H1 (cell line): ENCODE measurements around the gene SIGLEC11. TPM values are rescaled to one million over a fixed set of nuclear protein-coding genes. Genes with fewer than 3 reads are reported as not detected.

Experiments used
- CTCF ChIA-PET: fragments of 300-600 bp; sonication (Branson Sonifier 250); formaldehyde crosslinking; loops from one replicate; lab custom pipeline; 2021; ENCODE audit not compliant: partially characterized antibody; lab: Charles Lee
- POLR2A ChIA-PET: fragments of 300-600 bp; sonication (Branson Sonifier 250); formaldehyde crosslinking; loops from one replicate; lab custom pipeline; 2021; ENCODE audit warnings: inconsistent platforms; ENCODE audit not compliant: partially characterized antibody; lab: Charles Lee
- DNase-seq, 2 experiments: peaks; one replicate each; pipeline versions ENCODE4 v3.0.0 to v3.0.0-alpha.2; 2010 to 2022; ENCODE audit warnings: low spot score in 2 of 2, low read depth in 1 of 2, mixed read lengths in 1 of 2
- FAIRE-seq: peaks from 2 replicates; lab custom pipeline; 2011; peaks lifted over from hg19 to GRCh38; lab: Jason Lieb, UNC
- H2AFZ ChIP-seq: 2 replicates; pipeline ENCODE4 v1.8.1; 2012; ENCODE audit warnings: low read length, inconsistent platforms
- H2AK5ac ChIP-seq: 2 replicates; pipeline ENCODE4 v1.6.1; 2013; ENCODE audit warnings: low read depth, low read length
- H2BK120ac ChIP-seq: replicated peaks from 2 replicates; pipeline ENCODE3; 2013; ENCODE audit warnings: low read depth, low read length, inconsistent platforms
- H2BK12ac ChIP-seq: 2 replicates; pipeline ENCODE4 v1.6.1; 2013; ENCODE audit warnings: low read depth, low read length
- H2BK15ac ChIP-seq: 2 replicates; pipeline ENCODE4 v1.6.1; 2013; ENCODE audit warnings: low read length
- H2BK20ac ChIP-seq: 2 replicates; pipeline ENCODE4 v1.6.1; 2013; ENCODE audit warnings: low read length
- H2BK5ac ChIP-seq: 2 replicates; pipeline ENCODE4 v1.6.1; 2013; ENCODE audit warnings: low read depth, low read length
- H3K14ac ChIP-seq: 2 replicates; pipeline ENCODE4 v1.6.1; 2013; ENCODE audit warnings: inconsistent platforms; ENCODE audit not compliant: insufficient read length
- H3K18ac ChIP-seq: 2 replicates; pipeline ENCODE4 v1.6.1; 2013; ENCODE audit warnings: low read length; ENCODE audit errors: extremely low read depth
- H3K23ac ChIP-seq: 2 replicates; pipeline ENCODE4 v1.6.1; 2013; ENCODE audit warnings: inconsistent platforms; ENCODE audit not compliant: insufficient read length
- H3K23me2 ChIP-seq: 2 replicates; pipeline ENCODE4 v1.6.1; 2013; ENCODE audit warnings: low read depth, low read length
- H3K27ac ChIP-seq: 2 replicates; pipeline ENCODE4 v1.6.1; 2011; ENCODE audit warnings: low read depth, low read length, inconsistent platforms
- H3K27me3 ChIP-seq, 4 experiments: replicated peaks in 1 of 4; 1 replicate in 1 of 4; 2 replicates in 3 of 4; pipeline versions ENCODE4 v1.6.1 to v1.8.1; 2011 to 2013; ENCODE audit warnings: low read length in 3 of 4, mild to moderate bottlenecking in 3 of 4, inconsistent platforms in 2 of 4, mixed read lengths in 2 of 4, moderate library complexity in 1 of 4; ENCODE audit not compliant: control insufficient read depth in 3 of 4, insufficient read depth in 3 of 4; ENCODE audit errors: extremely low read depth in 1 of 4
- H3K36me3 ChIP-seq, 4 experiments: 2 replicates each; pipeline versions ENCODE4 v1.6.1 to v1.8.1; 2011 to 2013; ENCODE audit warnings: mild to moderate bottlenecking in 4 of 4, low read length in 3 of 4, moderate library complexity in 2 of 4, control low read depth in 1 of 4, inconsistent platforms in 1 of 4; ENCODE audit not compliant: insufficient read depth in 4 of 4, control insufficient read depth in 2 of 4
- H3K4ac ChIP-seq: replicated peaks from 2 replicates; pipeline ENCODE3; 2013; ENCODE audit warnings: low read length, low read depth, mixed read lengths, inconsistent platforms; ENCODE audit not compliant: insufficient read length
- H3K4me1 ChIP-seq, 4 experiments: replicated peaks in 1 of 4; 1 replicate in 1 of 4; 2 replicates in 3 of 4; pipeline versions ENCODE4 v1.6.1 to v1.8.1; 2011 to 2013; ENCODE audit warnings: low read length in 3 of 4, inconsistent platforms in 2 of 4, mixed read lengths in 1 of 4; ENCODE audit not compliant: insufficient read depth in 4 of 4, control insufficient read depth in 3 of 4
- H3K4me2 ChIP-seq, 2 experiments: 2 replicates each; pipeline versions ENCODE4 v1.6.1 to v1.8.1; 2011 to 2013; ENCODE audit warnings: low read depth in 2 of 2, low read length in 2 of 2, control low read depth in 1 of 2, inconsistent platforms in 1 of 2, mild to moderate bottlenecking in 1 of 2; ENCODE audit not compliant: insufficient read depth in 1 of 2
- H3K4me3 ChIP-seq, 4 experiments: fragments of 200-600, 300-600 bp in 1 of 4; sonication (generic), shearing (Covaris generic), sonication (Bioruptor Twin) in 1 of 4; 2 replicates each; pipeline versions ENCODE4 v1.5.1 to v1.8.1; 2011 to 2016; ENCODE audit warnings: low read length in 4 of 4, low read depth in 3 of 4, control low read depth in 2 of 4, inconsistent platforms in 2 of 4, mild to moderate bottlenecking in 2 of 4, mixed read lengths in 1 of 4, moderate library complexity in 1 of 4; ENCODE audit not compliant: insufficient read depth in 2 of 4; ENCODE audit errors: extremely low read depth in 1 of 4
- H3K56ac ChIP-seq: replicated peaks from 2 replicates; pipeline ENCODE3; 2013; ENCODE audit warnings: low read depth, mild to moderate bottlenecking, mixed read lengths, low read length, inconsistent platforms; ENCODE audit not compliant: insufficient read length
- H3K79me1 ChIP-seq: 2 replicates; pipeline ENCODE4 v1.6.1; 2013; ENCODE audit warnings: low read depth, low read length, control low read depth
- H3K79me2 ChIP-seq, 2 experiments: 2 replicates each; pipeline versions ENCODE4 v1.6.1 to v1.8.1; 2012 to 2013; ENCODE audit warnings: low read length in 2 of 2, mild to moderate bottlenecking in 2 of 2, inconsistent platforms in 1 of 2; ENCODE audit not compliant: insufficient read depth in 2 of 2, control insufficient read depth in 1 of 2
- H3K9ac ChIP-seq, 4 experiments: replicated peaks in 1 of 4; 1 replicate in 1 of 4; 2 replicates in 3 of 4; pipeline versions ENCODE4 v1.6.1 to v1.8.1; 2011 to 2013; ENCODE audit warnings: low read depth in 3 of 4, low read length in 3 of 4, control low read depth in 2 of 4, mild to moderate bottlenecking in 2 of 4, moderate library complexity in 2 of 4, inconsistent platforms in 1 of 4; ENCODE audit errors: extremely low read depth in 1 of 4
- H3K9me3 ChIP-seq, 2 experiments: 2 replicates each; pipeline versions ENCODE4 v1.6.1 to v1.8.1; 2012 to 2013; ENCODE audit warnings: mild to moderate bottlenecking in 2 of 2, moderate library complexity in 2 of 2, control low read depth in 1 of 2, inconsistent platforms in 1 of 2, low read depth in 1 of 2, low read length in 1 of 2, mixed read lengths in 1 of 2; ENCODE audit not compliant: insufficient read depth in 2 of 2
- H4K20me1 ChIP-seq, 2 experiments: replicated peaks in 1 of 2; 2 replicates each; pipeline versions ENCODE3 to v1.8.1; 2011 to 2013; ENCODE audit warnings: inconsistent platforms in 2 of 2, low read length in 2 of 2, mild to moderate bottlenecking in 1 of 2; ENCODE audit not compliant: insufficient read depth in 2 of 2, control insufficient read depth in 1 of 2
- H4K5ac ChIP-seq: 2 replicates; pipeline ENCODE4 v1.6.1; 2013; ENCODE audit warnings: low read length, low read depth, mixed read lengths, inconsistent platforms; ENCODE audit not compliant: insufficient read length
- H4K8ac ChIP-seq: 2 replicates; pipeline ENCODE4 v1.8.0; 2013; ENCODE audit warnings: mild to moderate bottlenecking, moderate library complexity, low read length, inconsistent platforms; ENCODE audit not compliant: insufficient read depth; ENCODE audit errors: extremely low read depth
- H4K91ac ChIP-seq: replicated peaks from 2 replicates; pipeline ENCODE3; 2013; ENCODE audit warnings: low read length, mixed read lengths, inconsistent platforms; ENCODE audit not compliant: insufficient read length
- CHD1 ChIP-seq: IDR thresholded peaks from 2 replicates; pipeline ENCODE4 v1.6.1; 2012; ENCODE audit warnings: low read depth, low read length, improper control_type of control experiment
- E2F6 ChIP-seq: IDR thresholded peaks from 2 replicates; pipeline ENCODE4 v1.6.1; 2012; ENCODE audit warnings: inconsistent platforms
- EP300 ChIP-seq, 2 experiments: IDR thresholded peaks; 1 replicate in 1 of 2; 2 replicates in 1 of 2; pipeline ENCODE4 v1.6.1; 2011 to 2012; ENCODE audit warnings: low read depth in 2 of 2, low read length in 2 of 2, mild to moderate bottlenecking in 2 of 2, borderline replicate concordance in 1 of 2, inconsistent platforms in 1 of 2, moderate library complexity in 1 of 2
- EZH2 ChIP-seq: fragments of 200-600 bp; sonication (generic); IDR thresholded peaks from 2 replicates; pipeline ENCODE4 v1.7.1; 2012; ENCODE audit warnings: low read depth, mild to moderate bottlenecking, moderate library complexity, low read length, inconsistent platforms; ENCODE audit not compliant: severe bottlenecking
- GTF2F1 ChIP-seq: IDR thresholded peaks from 2 replicates; pipeline ENCODE4 v1.6.1; 2012; ENCODE audit warnings: low read depth, low read length, improper control_type of control experiment, borderline replicate concordance
- HDAC2 ChIP-seq, 2 experiments: fragments of 300-600 bp in 1 of 2; sonication (generic) in 1 of 2; IDR thresholded peaks; 2 replicates each; pipeline ENCODE4 v1.6.1; 2011 to 2012; ENCODE audit warnings: low read depth in 2 of 2, low read length in 2 of 2, mild to moderate bottlenecking in 2 of 2, moderate library complexity in 2 of 2, borderline replicate concordance in 1 of 2, inconsistent platforms in 1 of 2
- JUN ChIP-seq: IDR thresholded peaks from 2 replicates; pipeline ENCODE4 v1.6.1; 2011; ENCODE audit warnings: low read depth, mild to moderate bottlenecking, improper control_type of control experiment, low read length
- KDM4A ChIP-seq: IDR thresholded peaks from one replicate; pipeline ENCODE4 v1.7.1; 2012; ENCODE audit warnings: low read depth, mild to moderate bottlenecking, moderate library complexity, low read length, inconsistent platforms; ENCODE audit not compliant: severe bottlenecking
- POLR2A ChIP-seq, 2 experiments: IDR thresholded peaks; 1 replicate in 1 of 2; 2 replicates in 1 of 2; pipeline ENCODE4 v1.6.1; 2011; ENCODE audit warnings: low read depth in 2 of 2, low read length in 2 of 2, mild to moderate bottlenecking in 2 of 2; ENCODE audit errors: control extremely low read depth in 1 of 2
- POLR2AphosphoS5 ChIP-seq: IDR thresholded peaks from 2 replicates; pipeline ENCODE4 v1.6.1; 2011; ENCODE audit warnings: low read depth, low read length
- POU5F1 ChIP-seq: IDR thresholded peaks from 2 replicates; pipeline ENCODE4 v1.6.1; 2011; ENCODE audit warnings: low read depth, mild to moderate bottlenecking, low read length, moderate library complexity
- RAD21 ChIP-seq, 2 experiments: IDR thresholded peaks in 1 of 2; conservative IDR thresholded peaks in 1 of 2; 2 replicates each; pipeline ENCODE4 v1.6.1; 2011; ENCODE audit warnings: low read depth in 2 of 2, low read length in 2 of 2, improper control_type of control experiment in 1 of 2, inconsistent platforms in 1 of 2, mild to moderate bottlenecking in 1 of 2, moderate library complexity in 1 of 2
- ZNF274 ChIP-seq: IDR thresholded peaks from 2 replicates; pipeline ENCODE4 v1.7.0; 2012; ENCODE audit warnings: low read length, borderline replicate concordance; ENCODE audit errors: extremely low read depth
- WGBS, 2 experiments: shearing (Covaris generic) in 1 of 2; methylation state at CpG; one replicate each; pipeline versions ENCODE4 v1.1.6 to v1.1.7; 2013 to 2015; ENCODE audit warnings: low lambda C conversion rate in 2 of 2, mixed read lengths in 2 of 2, inconsistent platforms in 1 of 2, low coverage in 1 of 2, missing lambda C conversion rate in 1 of 2; ENCODE audit not compliant: insufficient replicate concordance in 2 of 2, insufficient coverage in 1 of 2, insufficient read length in 1 of 2; ENCODE audit errors: extremely low coverage in 1 of 2, missing lambda C conversion rate in 1 of 2; 5-methylcytosine and 5-hydroxymethylcytosine counted together
- polyA plus RNA-seq, 7 experiments: library from polyadenylated mRNA; depleted of rRNA in 3 of 7; stranded (reverse) in 5 of 7; unstranded in 2 of 7; fragments of >200 nt in 5 of 7; fragments of 200-250 nt in 2 of 7; gene quantifications; 1 replicate in 5 of 7; 2 replicates in 1 of 7; 4 replicates in 1 of 7; pipeline versions ENCODE4 v1.2.1 to v1.2.3, GENCODE V29; 2011 to 2013; ENCODE audit warnings: missing spikeins in 2 of 7, mixed read lengths in 2 of 7
- total RNA-seq: library from RNA; stranded (reverse); fragmentation: NEBNext Ultra II Directional; extraction: Animal tissue kit (Norgen Biotek cat#: 25700); gene quantifications from 2 replicates; pipeline ENCODE4 v1.2.1, GENCODE V29; 2021

Gene SIGLEC11
- total and polyA plus RNA-seq, 2 of the 8 experiments (the other 6 are each of a cell fraction or from before 2014, with no cell fraction given): 0.18 TPM; not detected in 1

- no peak for TF ChIP-seq POLR2A (IDR thresholded peaks at IDR 0.05; ENCODE audit: control extremely low read depth in 1 of 2, low read depth in 2 of 2, low read length in 2 of 2)
- no peak for TF ChIP-seq CHD1
- no peak for TF ChIP-seq E2F6
- TF ChIP-seq GTF2F1: no peak
- no peak for TF ChIP-seq RAD21 (IDR thresholded peaks at IDR 0.05 in 1 of 2, conservative IDR thresholded peaks at IDR 0.05 in 1 of 2; ENCODE audit: low read depth in 2 of 2, low read length in 2 of 2)
- TF ChIP-seq EZH2: no peak
- TF ChIP-seq ZNF274: no peak
- TF ChIP-seq HDAC2 (IDR thresholded peaks at IDR 0.05; ENCODE audit: borderline replicate concordance in 1 of 2, low read depth in 2 of 2, low read length in 2 of 2): no peak
- TF ChIP-seq JUN: no peak
- TF ChIP-seq EP300 (IDR thresholded peaks at IDR 0.05; ENCODE audit: borderline replicate concordance in 1 of 2, low read depth in 2 of 2, low read length in 2 of 2): no peak
- no peak for TF ChIP-seq POLR2AphosphoS5
- no peak for TF ChIP-seq KDM4A
- TF ChIP-seq POU5F1: no peak
- H4K8ac ChIP-seq: no peak overlapping the region
- H3K79me1 ChIP-seq: peaks cover 8% of the 10 kb centered on the region
- H2AFZ ChIP-seq: no peak overlapping the region
- no peak overlapping the region for H4K5ac ChIP-seq
- H3K9ac ChIP-seq: no peak overlapping the region
- H3K4me1 ChIP-seq: peaks cover 0 to 5% (median under 1%) of the 10 kb centered on the region in 4 experiments; a peak in 3 of 7 replicates
- H3K4me2 ChIP-seq: no peak overlapping the region
- H4K91ac ChIP-seq: no peak overlapping the region
- WGBS, 2 experiments: 93% methylated on average over 5 of the region's 5 CpGs; no CpG with 5 or more reads in 1 of the 2 experiments
- ChIA-PET POLR2A (interaction anchor here (2.4 kb wide), 1 partner anchor 41 kb away, joined by 9 read pairs; no protein-coding TSS in a partner anchor), CTCF (no interaction called here)
- H3K9me3 ChIP-seq: no peaks in the 10 kb centered on the region
- peaks cover 0 to 4% of the 10 kb centered on the region in 2 experiments for H4K20me1 ChIP-seq
- H2BK5ac ChIP-seq: no peak overlapping the region
- DNase-seq (no peak), FAIRE-seq (no peak)
- peaks cover 10 to 21% of the 10 kb centered on the region in 2 experiments for H3K79me2 ChIP-seq
- no peak overlapping the region for H2AK5ac ChIP-seq
- H3K14ac ChIP-seq: no peak overlapping the region
- peaks cover 9% of the 10 kb centered on the region for H3K23me2 ChIP-seq
- H3K36me3 ChIP-seq: peaks cover 6 to 8% (median 7%) of the 10 kb centered on the region in 4 experiments; a peak in 7 of 8 replicates
- no peak overlapping the region for H3K18ac ChIP-seq
- H3K23ac ChIP-seq: no peak overlapping the region
- no peak overlapping the region for H2BK120ac ChIP-seq
- H2BK12ac ChIP-seq: no peak overlapping the region
- H2BK15ac ChIP-seq: no peak overlapping the region
- no peaks in the 10 kb centered on the region for H3K27me3 ChIP-seq
- no peak overlapping the region for H3K27ac ChIP-seq
- H3K4ac ChIP-seq: no peak overlapping the region
- H2BK20ac ChIP-seq: no peak overlapping the region
- H3K56ac ChIP-seq: no peak overlapping the region
- H3K4me3 ChIP-seq: no peak overlapping the region
These were observed 28.9 kb downstream of the SIGLEC11 start for GRCh38 chr19:49932041-49932451.
